DOHH2 (cell line): ENCODE data around the gene SNRPA1.

ENCODE experiments used
- H3F3A ChIP-seq: fragments of 200-600 bp; sonication (generic), shearing (Covaris generic); 2 replicates; pipeline ENCODE4 v1.6.0; 2016; ENCODE audit warnings: antibody characterized with exemption, mild to moderate bottlenecking; ENCODE audit not compliant: control insufficient read depth, insufficient read depth
- H3K27ac ChIP-seq: fragments of 200-600 bp; sonication (generic); 2 replicates; pipeline ENCODE4 v1.5.1; 2014; ENCODE audit warnings: low read depth, mild to moderate bottlenecking, low read length, moderate library complexity
- H3K27me3 ChIP-seq: fragments of 200-600 bp; sonication (generic); 2 replicates; pipeline ENCODE4 v1.6.1; 2014; ENCODE audit warnings: mild to moderate bottlenecking, low read length, mixed read lengths; ENCODE audit not compliant: control insufficient read depth
- H3K36me3 ChIP-seq: fragments of 200-600 bp; sonication (generic); 2 replicates; pipeline ENCODE4 v1.6.1; 2014; ENCODE audit warnings: mild to moderate bottlenecking, low read length, moderate library complexity, mixed read lengths; ENCODE audit not compliant: control insufficient read depth
- H3K4me1 ChIP-seq: fragments of 200-600 bp; sonication (generic); 2 replicates; pipeline ENCODE4 v1.6.1; 2014; ENCODE audit warnings: mild to moderate bottlenecking, low read length, mixed read lengths; ENCODE audit not compliant: control insufficient read depth
- H3K4me2 ChIP-seq: fragments of 200-600 bp; sonication (generic); 2 replicates; pipeline ENCODE4 v1.6.0; 2014; ENCODE audit warnings: mild to moderate bottlenecking, low read length, moderate library complexity
- H3K4me3 ChIP-seq: fragments of 200-600 bp; sonication (generic); 2 replicates; pipeline ENCODE4 v1.5.1; 2014; ENCODE audit warnings: mild to moderate bottlenecking, low read length, mixed read lengths
- H3K79me2 ChIP-seq: fragments of 200-600 bp; sonication (generic); 2 replicates; pipeline ENCODE4 v1.6.1; 2014; ENCODE audit warnings: mild to moderate bottlenecking, low read length, mixed read lengths; ENCODE audit not compliant: control insufficient read depth
- H3K9me2 ChIP-seq: fragments of 200-600 bp; sonication (generic); replicated peaks from 2 replicates; pipeline ENCODE4 v1.6.1; 2014; ENCODE audit warnings: mild to moderate bottlenecking, low read length, mixed read lengths; ENCODE audit not compliant: control insufficient read depth
- H3K9me3 ChIP-seq: fragments of 200-600 bp; sonication (generic); 2 replicates; pipeline ENCODE4 v1.6.1; 2014; ENCODE audit warnings: antibody characterized with exemption, low read length, mixed read lengths; ENCODE audit not compliant: control insufficient read depth, insufficient read depth
- H4K20me1 ChIP-seq: fragments of 200-600 bp; sonication (generic); 2 replicates; pipeline ENCODE4 v1.6.0; 2014; ENCODE audit warnings: low read depth, mild to moderate bottlenecking, antibody characterized with exemption, low read length, moderate library complexity; ENCODE audit not compliant: control insufficient read depth, insufficient read depth
- CTCF ChIP-seq: fragments of 200-600 bp; sonication (generic); IDR thresholded peaks from one replicate; pipeline ENCODE4 v1.5.1; 2014; ENCODE audit warnings: antibody characterized with exemption, mild to moderate bottlenecking, low read depth, low read length; ENCODE audit not compliant: poor library complexity, severe bottlenecking
- EZH2phosphoT487 ChIP-seq: fragments of 200-600 bp; sonication (generic); IDR thresholded peaks from 2 replicates; pipeline ENCODE4 v1.6.1; 2017; ENCODE audit warnings: borderline replicate concordance, mild to moderate bottlenecking, antibody characterized with exemption, low read length, moderate library complexity, mixed read lengths

SNRPA1 gene

GRCh38 chr15:101294731-101295606 is at the start of gene SNRPA1:
Gene SNRPA1, minus strand, starts transcription at chr15:101295248. Its CDS starts 70 bp downstream, at chr15:101295178.
- H3K4me1 ChIP-seq, result peaks cover 28% of the 10 kb centered on the region
- H3K27me3 ChIP-seq, result no peaks in the 10 kb centered on the region
- H3K9me2 ChIP-seq, result no peaks in the 10 kb centered on the region
- H3K4me3 ChIP-seq, result peak within 1 kb of the TSS; percentile 100
- H3K9me3 ChIP-seq, result no peaks in the 10 kb centered on the region
- H4K20me1 ChIP-seq, result peaks cover 25% of the 10 kb centered on the region
- peak within 1 kb of the TSS; percentile 93 for H3K27ac ChIP-seq
- H3K79me2 ChIP-seq, result peaks cover 66% of the 10 kb centered on the region
- H3K4me2 ChIP-seq, result peak within 1 kb of the TSS; percentile 97
- no peak for TF ChIP-seq CTCF
- no peak for TF ChIP-seq EZH2phosphoT487
- peaks cover 29% of the 10 kb centered on the region for H3F3A ChIP-seq
- peaks cover 53% of the 10 kb centered on the region for H3K36me3 ChIP-seq

GRCh38 chr15:101342056-101342455 is 47.0 kb upstream of the SNRPA1 start:
- Histone ChIP-seq H3K27ac (no peak overlapping the region), H3K4me3 (no peak overlapping the region), H3K79me2 (no peaks in the 10 kb centered on the region), H3F3A (no peaks in the 10 kb centered on the region), H3K27me3 (peaks cover 6% of the 10 kb centered on the region; the same call in 1 of the 2 replicates), H4K20me1 (no peaks in the 10 kb centered on the region), H3K4me2 (no peak overlapping the region), H3K9me3 (0 out of 2 replicates have a peak, but pooled peaks cover 3% of the 10 kb centered on the region), H3K36me3 (no peaks in the 10 kb centered on the region), H3K4me1 (no peaks in the 10 kb centered on the region), H3K9me2 (no peaks in the 10 kb centered on the region)
- TF ChIP-seq EZH2phosphoT487, result no peak

GRCh38 chr15:101338502-101339057 is 43.5 kb upstream of the SNRPA1 start:
- no peak overlapping the region for H3K4me2 ChIP-seq
- no peak for TF ChIP-seq CTCF
- no peak for TF ChIP-seq EZH2phosphoT487
- peaks cover 11% of the 10 kb centered on the region for H3K4me1 ChIP-seq
- H3K36me3 ChIP-seq, result peaks cover 7% of the 10 kb centered on the region; the same call in 1 of the 2 replicates
- H3K27me3 ChIP-seq, result peaks cover 6% of the 10 kb centered on the region; the same call in 1 of the 2 replicates
- no peaks in the 10 kb centered on the region for H4K20me1 ChIP-seq
- peaks cover 27% of the 10 kb centered on the region for H3K9me3 ChIP-seq
- no peaks in the 10 kb centered on the region for H3K79me2 ChIP-seq
- H3K27ac ChIP-seq, result no peak overlapping the region
- H3K4me3 ChIP-seq, result no peak overlapping the region
- H3F3A ChIP-seq, result peaks cover 16% of the 10 kb centered on the region
- no peaks in the 10 kb centered on the region for H3K9me2 ChIP-seq
